Ovary (tissue), 9 donors: ENCODE results near the gene MRTFA. TPM values are rescaled to one million over a fixed set of nuclear protein-coding genes. Genes with fewer than 3 reads are reported as not detected.

ENCODE experiments used
- DNase-seq, 5 donors: peaks; one replicate each; pipeline ENCODE4 v3.0.0-alpha.2; 2019 to 2020
- H3K27ac ChIP-seq, 2 donors: fragments of 200-600 bp; one replicate each; pipeline versions ENCODE4 v1.5.1 to v1.8.0; 2019 to 2022
- H3K27me3 ChIP-seq: fragments of 200-600 bp; one replicate; pipeline ENCODE4 v1.8.0; 2022
- H3K36me3 ChIP-seq: fragments of 200-600 bp; sonication (generic); one replicate; pipeline ENCODE4 v1.5.1; 2019
- H3K4me1 ChIP-seq: one replicate; pipeline ENCODE4 v1.8.1; 2013; ENCODE audit warnings: mild to moderate bottlenecking, moderate library complexity; ENCODE audit not compliant: insufficient read depth
- H3K4me3 ChIP-seq: fragments of 200-600 bp; sonication (generic); one replicate; pipeline ENCODE4 v1.5.1; 2017
- H3K9me3 ChIP-seq, 2 donors: fragments of 200-600 bp in 1 of 2; sonication (generic) in 1 of 2; one replicate each; pipeline versions ENCODE4 v1.5.1 to v1.8.1; 2013 to 2019; ENCODE audit warnings: mild to moderate bottlenecking in 1 of 2, moderate library complexity in 1 of 2
- CTCF ChIP-seq, 3 donors: fragments of 450-650 bp in 2 of 3; fragments of 200-600 bp in 1 of 3; IDR thresholded peaks; one replicate each; pipeline versions ENCODE4 v1.5.1 to v1.8.0; 2016 to 2022; ENCODE audit warnings: antibody characterized with exemption in 3 of 3, mild to moderate bottlenecking in 1 of 3
- EP300 ChIP-seq: sonication (generic); formaldehyde crosslinking; IDR thresholded peaks from one replicate; pipeline ENCODE4 v1.6.1; 2017; ENCODE audit warnings: antibody characterized with exemption
- POLR2A ChIP-seq: fragments of 450-650 bp; IDR thresholded peaks from one replicate; pipeline ENCODE4 v1.6.1; 2017; ENCODE audit warnings: antibody characterized with exemption, mild to moderate bottlenecking, moderate library complexity
- WGBS, 3 donors: extraction: QIAGEN DNeasy Blood & Tissue Kit in 1 of 3; methylation state at CpG; one replicate each; pipeline versions ENCODE4 v1.1.5 to v1.1.7; 2013 to 2017; 5-methylcytosine and 5-hydroxymethylcytosine counted together
- intact Hi-C, 4 donors: fragments of 100-400 bp; cut with DNase I; formaldehyde crosslinking; loops; one replicate each; pipeline versions ENCODE4 v1.11.0 to v1.15.1; 2022 to 2023
- polyA plus RNA-seq, 2 donors: library from polyadenylated mRNA; stranded (reverse); fragments of 200-250 nt in 1 of 2; fragments of 350-450 nt in 1 of 2; fragmentation: Illumina TruSeq in 1 of 2; extraction: RNeasy Lipid Tissue Mini Kit (QIAGEN cat#74804) in 1 of 2; gene quantifications; one replicate each; pipeline ENCODE4 v1.2.3, GENCODE V29; 2013 to 2014
- total RNA-seq, 7 donors: library from RNA; depleted of rRNA in 2 of 7; stranded (reverse); fragments of >200 nt in 2 of 7; fragmentation: NEBNext Ultra II Directional in 3 of 7; extraction: Animal tissue kit (Norgen Biotek cat#: 25700) in 3 of 7; gene quantifications; one replicate each; pipeline versions ENCODE4 v1.1.0 to v1.2.4, GENCODE V29; 2016 to 2023
- donor health status: DM: no; HTN: no; CAD: no; lungs with moderate emphysema.
- donor health status: DM: no; HTN: no; CAD: no.
- donor health status: Bipolar disorder and iron deficiency.
- donor health status: DM: yes; HTN: yes; CAD: no.
- donor health status: DM: no; HTN: no; CAD: no.
- donor health status: DM: yes; HTN: yes; CAD: no.

Gene MRTFA
- total and polyA plus RNA-seq, 9 donors, result 15.4 to 59.7 (median 54.9) TPM

GRCh38 chr22:40648386-40648785, 11.9 kb upstream of the MRTFA start:
- H3K4me3 ChIP-seq, result no peak overlapping the region
- DNase-seq, result peak in 1 of 5 donors; percentile 32
- H3K27ac ChIP-seq, result no peak overlapping the region
- no peaks in the 10 kb centered on the region for H3K9me3 ChIP-seq
- H3K36me3 ChIP-seq, result no peaks in the 10 kb centered on the region
- no peak for TF ChIP-seq POLR2A
- no peak for TF ChIP-seq EP300
- TF ChIP-seq CTCF (IDR thresholded peaks at IDR 0.05), result no peak
- intact Hi-C loops, result loop anchor here in 3 of 4 donors (5.0 to 10.0 kb wide), 3 partner anchors 124 to 211 kb away; no protein-coding TSS in a partner anchor
- peaks cover 6% of the 10 kb centered on the region for H3K4me1 ChIP-seq
- no peaks in the 10 kb centered on the region for H3K27me3 ChIP-seq
- 91 to 96% (median 93%) methylated on average over 10 of the region's 10 CpGs for WGBS, 3 donors

DNA sequence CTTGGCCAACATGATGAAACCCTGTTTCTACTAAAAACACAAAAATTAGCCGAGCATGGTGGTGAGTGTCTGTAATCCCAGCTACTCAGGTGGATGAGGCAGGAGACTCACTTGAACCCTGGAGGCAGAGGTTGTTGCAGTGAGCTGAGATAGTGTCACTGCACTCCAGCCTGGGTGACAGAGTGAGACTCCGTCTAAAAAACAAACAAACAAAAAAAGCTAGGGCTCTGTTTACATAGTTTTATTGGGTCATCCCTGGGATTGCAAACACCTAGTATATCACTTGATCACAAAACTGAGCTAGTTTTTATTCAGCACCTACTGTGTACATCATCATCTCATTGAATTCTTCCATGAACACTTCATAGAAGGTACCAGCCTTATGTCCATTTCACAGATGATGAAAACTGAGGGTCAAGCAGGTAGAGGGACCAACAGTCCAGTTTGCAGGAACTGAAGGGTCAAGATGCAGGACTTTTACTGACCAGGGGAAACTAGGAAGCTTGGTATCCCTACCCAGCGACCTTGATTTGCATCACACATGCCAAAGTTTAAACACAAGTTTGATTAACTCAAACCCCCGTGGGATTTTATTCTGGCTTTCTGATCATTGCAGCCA, 9.2 kb upstream of the MRTFA start:
- 64 to 67% (median 65%) methylated on average over 4 of the region's 4 CpGs for WGBS, 3 donors
- Histone ChIP-seq H3K27ac (no peak overlapping the region), H3K27me3 (no peaks in the 10 kb centered on the region), H3K9me3 (no peaks in the 10 kb centered on the region), H3K4me3 (no peak overlapping the region), H3K4me1 (peaks cover 2% of the 10 kb centered on the region), H3K36me3 (no peaks in the 10 kb centered on the region)
- TF ChIP-seq CTCF (IDR thresholded peaks at IDR 0.05) (no peak), EP300 (no peak), POLR2A (no peak)
- intact Hi-C loops, result loop anchor here (2.0 to 10.0 kb wide), 4 partner anchors 121 to 209 kb away; no protein-coding TSS in a partner anchor
- DNase-seq, result peak in 1 of 5 donors; percentile 7

GRCh38 chr22:40642316-40642715, 5.8 kb upstream of the MRTFA start:
- WGBS, 3 donors, result 92 to 96% (median 93%) methylated on average over 4 of the region's 4 CpGs
- no peak for DNase-seq
- H3K36me3 ChIP-seq, result no peaks in the 10 kb centered on the region
- no peaks in the 10 kb centered on the region for H3K9me3 ChIP-seq
- H3K4me3 ChIP-seq, result no peak overlapping the region
- H3K27ac ChIP-seq, result no peak overlapping the region
- TF ChIP-seq EP300, result no peak
- TF ChIP-seq POLR2A, result no peak
- TF ChIP-seq CTCF (IDR thresholded peaks at IDR 0.05), result no peak
- no peaks in the 10 kb centered on the region for H3K27me3 ChIP-seq
- intact Hi-C loops, result loop anchor here in 2 of 4 donors (10.0 kb wide), 2 partner anchors 118 to 128 kb away; no protein-coding TSS in a partner anchor
- H3K4me1 ChIP-seq, result peaks cover 2% of the 10 kb centered on the region

DNA sequence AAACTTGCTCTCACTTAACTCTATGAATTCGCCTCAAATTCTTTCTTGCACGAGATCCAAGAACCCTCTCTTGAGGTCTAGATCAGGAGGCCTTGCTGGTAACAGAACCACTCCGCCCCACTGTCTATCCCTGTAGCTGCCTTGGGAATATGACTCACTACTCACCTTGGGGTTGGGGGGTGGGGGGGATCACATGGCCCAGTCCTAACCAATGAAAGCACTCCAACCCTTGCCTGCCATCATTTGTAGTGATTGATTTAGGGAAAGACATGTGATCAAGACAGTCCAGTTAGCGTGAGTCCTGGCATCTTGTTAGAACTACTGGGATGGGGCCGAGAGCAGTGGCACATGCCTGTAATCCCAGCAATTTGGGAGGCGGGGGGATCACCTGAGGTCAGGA, 4.8 kb upstream of the MRTFA start:
- H3K4me1 ChIP-seq, result no peaks in the 10 kb centered on the region
- 93 to 96% (median 93%) methylated on average over 6 of the region's 6 CpGs for WGBS, 3 donors
- TF ChIP-seq EP300 (no peak), POLR2A (no peak), CTCF (IDR thresholded peaks at IDR 0.05) (no peak)
- intact Hi-C loops, result loop anchor here in 2 of 4 donors (10.0 kb wide), 2 partner anchors 116 to 126 kb away; no protein-coding TSS in a partner anchor
- H3K36me3 ChIP-seq, result no peaks in the 10 kb centered on the region
- no peak overlapping the region for H3K4me3 ChIP-seq
- DNase-seq, result peak in 2 of 5 donors; percentile 11 to 19
- H3K27me3 ChIP-seq, result no peaks in the 10 kb centered on the region
- no peaks in the 10 kb centered on the region for H3K9me3 ChIP-seq
- no peak overlapping the region for H3K27ac ChIP-seq
